B cell (primary cell): ENCODE data around the gene CIZ1. TPM values are rescaled to one million over a fixed set of nuclear protein-coding genes. Genes with fewer than 3 reads are reported as not detected.

Experiments
- ATAC-seq: fragments of 200-7000 bp; cut with Tn5 transposase; one replicate; pipeline ENCODE4 v1.10.0; 2021; ENCODE audit warnings: low read depth, mild to moderate bottlenecking, moderate number of reproducible peaks, moderate library complexity
- CTCF ChIA-PET: fragments of 350-600 bp; sonication (Branson Sonifier 250); formaldehyde crosslinking; loops from one replicate; lab custom pipeline; 2021; ENCODE audit warnings: antibody characterized with exemption, inconsistent platforms; lab: Charles Lee
- POLR2A ChIA-PET: fragments of 350-600 bp; sonication (Branson Sonifier 250); formaldehyde crosslinking; loops from one replicate; lab custom pipeline; 2021; ENCODE audit warnings: antibody characterized with exemption; lab: Charles Lee
- DNase-seq: peaks from one replicate; pipeline ENCODE4 v3.0.0; 2013
- H2AFZ ChIP-seq: 2 replicates; pipeline ENCODE4 v1.6.1; 2012; ENCODE audit warnings: mild to moderate bottlenecking, low read depth, low read length; ENCODE audit not compliant: insufficient read depth, poor library complexity, severe bottlenecking
- H3K27ac ChIP-seq, 2 donors: 1 replicate in 1 of 2; 2 replicates in 1 of 2; pipeline ENCODE4 v1.5.1; 2012 to 2013; ENCODE audit warnings: low read length in 2 of 2, mild to moderate bottlenecking in 2 of 2, moderate library complexity in 1 of 2
- H3K27me3 ChIP-seq, 4 experiments: fragments of 200-600 bp in 1 of 4; sonication (generic) in 1 of 4; replicated peaks in 1 of 4; 1 replicate in 2 of 4; 2 replicates in 2 of 4; pipeline versions ENCODE4 v1.6.1 to v1.7.0; 2013 to 2016; ENCODE audit warnings: low read length in 3 of 4, mild to moderate bottlenecking in 2 of 4, mixed read lengths in 1 of 4, moderate library complexity in 1 of 4; ENCODE audit not compliant: insufficient read depth in 4 of 4, control insufficient read depth in 3 of 4; ENCODE audit errors: control extremely low read depth in 1 of 4
- H3K36me3 ChIP-seq, 2 experiments: replicated peaks in 1 of 2; 1 replicate in 1 of 2; 2 replicates in 1 of 2; pipeline versions ENCODE4 v1.6.1 to v1.7.1; 2013; ENCODE audit warnings: low read length in 1 of 2; ENCODE audit not compliant: insufficient read depth in 2 of 2, control insufficient read depth in 1 of 2; ENCODE audit errors: control extremely low read depth in 1 of 2, extremely low read depth in 1 of 2
- H3K4me1 ChIP-seq, 2 donors: fragments of 200-600 bp in 1 of 2; sonication (generic) in 1 of 2; 1 replicate in 1 of 2; 2 replicates in 1 of 2; pipeline versions ENCODE4 v1.5.1 to v1.6.1; 2013 to 2017; ENCODE audit warnings: low read length in 2 of 2; ENCODE audit not compliant: control insufficient read depth in 2 of 2, insufficient read depth in 2 of 2
- H3K4me2 ChIP-seq: replicated peaks from 2 replicates; pipeline ENCODE3; 2012; ENCODE audit warnings: mild to moderate bottlenecking, low read depth, low read length; ENCODE audit not compliant: poor library complexity, severe bottlenecking
- H3K4me3 ChIP-seq, 5 experiments: fragments of 200-600 bp in 1 of 5; sonication (generic) in 1 of 5; 1 replicate in 3 of 5; 2 replicates in 2 of 5; pipeline versions ENCODE4 v1.5.1 to v1.7.0; 2011 to 2016; ENCODE audit warnings: low read length in 4 of 5, mild to moderate bottlenecking in 4 of 5, low read depth in 2 of 5, control low read depth in 1 of 5, moderate library complexity in 1 of 5; ENCODE audit not compliant: insufficient read depth in 1 of 5; ENCODE audit errors: control extremely low read depth in 1 of 5, extremely low read depth in 1 of 5
- H3K79me2 ChIP-seq: fragments of 200-600 bp; sonication (generic); one replicate; pipeline ENCODE4 v1.6.0; 2016; ENCODE audit warnings: low read length; ENCODE audit not compliant: control insufficient read depth, insufficient read depth
- H3K9ac ChIP-seq: fragments of 200-600 bp; sonication (generic); 2 replicates; pipeline ENCODE4 v1.6.1; 2017; ENCODE audit warnings: mild to moderate bottlenecking, low read length, moderate library complexity
- H3K9me3 ChIP-seq, 3 donors: one replicate each; pipeline versions ENCODE4 v1.6.1 to v1.7.1; 2013; ENCODE audit warnings: low read length in 2 of 3; ENCODE audit not compliant: control insufficient read depth in 2 of 3, insufficient read depth in 1 of 3; ENCODE audit errors: control extremely low read depth in 1 of 3
- H4K20me1 ChIP-seq: 2 replicates; pipeline ENCODE4 v1.6.0; 2012; ENCODE audit warnings: mild to moderate bottlenecking, low read length; ENCODE audit not compliant: insufficient read depth, control insufficient read depth, poor library complexity, severe bottlenecking
- H3K27ac Mint-ChIP-seq: one replicate; pipeline ENCODE4 v1.8.0; 2021; ENCODE audit warnings: mixed read lengths
- H3K27me3 Mint-ChIP-seq: one replicate; pipeline ENCODE4 v1.8.0; 2021; ENCODE audit warnings: mixed read lengths
- H3K4me1 Mint-ChIP-seq: one replicate; pipeline ENCODE4 v1.8.0; 2021; ENCODE audit warnings: mixed read lengths
- H3K4me3 Mint-ChIP-seq: one replicate; pipeline ENCODE4 v1.8.0; 2021; ENCODE audit warnings: mixed read lengths
- H3K9me3 Mint-ChIP-seq: one replicate; pipeline ENCODE4 v1.8.0; 2022; ENCODE audit warnings: mixed read lengths; ENCODE audit not compliant: insufficient read depth
- CTCF ChIP-seq: fragments of 200-600 bp; IDR thresholded peaks from one replicate; pipeline ENCODE4 v1.8.0; 2022; ENCODE audit warnings: antibody characterized with exemption, mild to moderate bottlenecking
- EZH2 ChIP-seq: IDR thresholded peaks from 2 replicates; pipeline ENCODE4 v1.6.1; 2012; ENCODE audit warnings: borderline replicate concordance, low read depth, mild to moderate bottlenecking, moderate library complexity, low read length; ENCODE audit not compliant: insufficient read depth, poor library complexity, severe bottlenecking
- WGBS: methylation state at CpG from one replicate; pipeline ENCODE4 v1.1.5; 2013; ENCODE audit warnings: missing lambda C conversion rate; ENCODE audit not compliant: insufficient coverage; 5-methylcytosine and 5-hydroxymethylcytosine counted together
- intact Hi-C: fragments of 100-400 bp; cut with micrococcal nuclease; formaldehyde crosslinking; loops from one replicate; pipeline ENCODE4 v1.10.0; 2022
- polyA plus RNA-seq: library from polyadenylated mRNA; depleted of rRNA; stranded (reverse); fragments of >200 nt; gene quantifications from 2 replicates; pipeline ENCODE4 v1.2.3, GENCODE V29; 2012
- total RNA-seq, 2 donors: library from RNA; stranded (reverse); fragments of 120-200 nt in 1 of 2; gene quantifications; 1 replicate in 1 of 2; 2 replicates in 1 of 2; pipeline versions ENCODE4 v1.2.3 to v1.2.4, GENCODE V29; 2013 to 2022

The CIZ1 gene
- total and polyA plus RNA-seq, 2 donors (not counting 1 experiment from before 2014, with no cell fraction given) = 79.9 to 160 TPM

- Histone ChIP-seq H3K9me3 (no peaks in the 10 kb centered on the region), H3K9ac (no peak overlapping the region), H3K79me2 (no peaks in the 10 kb centered on the region), H3K36me3 (no peaks in the 10 kb centered on the region), H2AFZ (peak overlapping the region; percentile 68), H3K27me3 (peaks cover 0 to 3% (median 0%) of the 10 kb centered on the region in 4 experiments), H4K20me1 (no peaks in the 10 kb centered on the region), H3K4me2 (peak overlapping the region; percentile 62), H3K4me3 (peak overlapping the region in 1 of 5 experiments; percentile 44), H3K4me1 (peaks cover 0 to 9% of the 10 kb centered on the region in 2 donors), H3K27ac (no peak overlapping the region)
- H3K27me3 Mint-ChIP-seq = peaks cover 17% of the 10 kb centered on the region
- no peaks in the 10 kb centered on the region for H3K4me1 Mint-ChIP-seq
- no peak for DNase-seq
- TF ChIP-seq CTCF (no peak), EZH2 (no peak)
- ChIA-PET POLR2A (no interaction called here), CTCF (no interaction called here)
- no CpG with 5 or more reads among the region's 16 CpGs for WGBS
- no peak overlapping the region for H3K4me3 Mint-ChIP-seq
- H3K27ac Mint-ChIP-seq = no peak overlapping the region
- intact Hi-C loops = no loop called here
- H3K9me3 Mint-ChIP-seq = no peaks in the 10 kb centered on the region
- ATAC-seq = no peak
Observed at GRCh38 chr9:128139621-128140020, 51.8 kb downstream of the CIZ1 start.

- Histone ChIP-seq H3K27ac (no peak overlapping the region), H3K9ac (no peak overlapping the region), H3K27me3 (peaks cover 0 to 3% (median 0%) of the 10 kb centered on the region in 4 experiments), H2AFZ (no peak overlapping the region), H4K20me1 (no peaks in the 10 kb centered on the region), H3K36me3 (no peaks in the 10 kb centered on the region), H3K4me1 (peaks cover 0 to 9% of the 10 kb centered on the region in 2 donors), H3K4me3 (no peak overlapping the region), H3K9me3 (no peaks in the 10 kb centered on the region), H3K4me2 (no peak overlapping the region), H3K79me2 (no peaks in the 10 kb centered on the region)
- DNase-seq (no peak), ATAC-seq (no peak)
- WGBS = 88% methylated on average over 2 of the region's 3 CpGs
- Mint-ChIP-seq H3K9me3 (no peaks in the 10 kb centered on the region), H3K27ac (no peak overlapping the region), H3K4me1 (no peaks in the 10 kb centered on the region), H3K4me3 (no peak overlapping the region), H3K27me3 (peaks cover 23% of the 10 kb centered on the region)
- ChIA-PET CTCF (no interaction called here), POLR2A (interaction anchor here (1.1 kb wide), 1 partner anchor 9 kb away, joined by 3 read pairs; no protein-coding TSS in a partner anchor)
- intact Hi-C loops = no loop called here
- TF ChIP-seq EZH2 = no peak
- no peak for TF ChIP-seq CTCF
Observed at GRCh38 chr9:128138001-128138400, 53.4 kb downstream of the CIZ1 start.
